Cortex of kidney (tissue), 1 donor: ENCODE data around the gene MRPL20.
"Not testable (repeated sequence)": the region's sequence is repeated elsewhere in the genome, so short reads cannot be mapped to it uniquely, and the experiment has no call there.

ENCODE experiments used
- DNase-seq: peaks from one replicate; lab custom pipeline; 2025; lab: John Stamatoyannopoulos, UW

The MRPL20 gene

DNA sequence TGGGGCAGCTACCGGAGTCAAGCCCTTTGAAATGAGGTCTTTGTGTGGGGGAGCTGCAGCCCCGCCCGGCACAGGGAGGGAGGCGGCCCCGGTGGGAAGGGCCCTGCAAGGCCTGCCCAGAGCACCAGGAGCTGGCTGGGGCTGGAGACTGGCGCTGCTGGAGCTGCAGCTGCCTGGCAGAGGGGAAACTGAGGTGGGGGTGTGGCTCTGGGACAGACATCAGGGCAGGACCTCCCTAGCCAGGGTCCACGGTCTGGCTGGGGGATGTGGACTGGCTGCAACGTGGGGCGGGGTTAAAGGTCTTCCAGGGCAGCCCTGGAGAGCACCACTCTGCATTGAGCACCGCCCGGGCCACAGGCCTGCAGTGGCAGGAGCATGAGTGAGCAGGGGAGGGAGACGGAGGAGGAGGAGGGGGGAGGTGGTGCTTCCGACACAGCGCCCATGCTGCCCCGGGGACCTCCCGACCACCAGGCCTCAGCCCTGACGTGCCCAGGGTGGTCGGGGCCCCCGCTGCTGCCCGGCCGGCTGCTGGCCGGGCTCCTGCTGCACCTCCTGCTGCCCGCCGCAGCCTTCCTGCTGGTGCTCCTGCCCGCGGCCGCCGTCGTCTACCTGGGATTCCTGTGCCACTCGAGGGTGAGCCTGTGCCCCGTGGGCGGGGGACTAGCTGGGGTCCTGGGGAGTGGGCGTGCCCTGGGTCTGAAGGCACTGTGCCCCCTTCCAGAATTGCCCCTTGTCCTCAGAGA lies 18.8 kb upstream of the MRPL20 start:
- no peak for DNase-seq

DNA sequence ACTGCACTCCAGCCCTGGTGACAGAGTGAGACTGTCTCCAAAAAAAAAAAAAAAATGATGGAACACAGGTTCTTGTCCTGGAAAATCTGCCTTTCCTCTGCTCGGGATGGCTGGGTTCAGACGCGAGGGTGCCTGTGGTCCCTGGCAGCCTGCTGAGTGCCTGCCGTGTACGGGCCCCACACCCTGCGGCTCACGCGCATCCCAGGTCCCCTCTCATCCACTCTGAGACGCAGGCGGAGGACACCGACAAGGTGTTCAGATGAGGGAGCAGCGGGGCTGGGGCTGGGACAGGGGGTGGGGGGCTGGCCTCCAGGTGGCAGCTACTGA lies 18.3 kb upstream of the MRPL20 start:
- no peak for DNase-seq

DNA sequence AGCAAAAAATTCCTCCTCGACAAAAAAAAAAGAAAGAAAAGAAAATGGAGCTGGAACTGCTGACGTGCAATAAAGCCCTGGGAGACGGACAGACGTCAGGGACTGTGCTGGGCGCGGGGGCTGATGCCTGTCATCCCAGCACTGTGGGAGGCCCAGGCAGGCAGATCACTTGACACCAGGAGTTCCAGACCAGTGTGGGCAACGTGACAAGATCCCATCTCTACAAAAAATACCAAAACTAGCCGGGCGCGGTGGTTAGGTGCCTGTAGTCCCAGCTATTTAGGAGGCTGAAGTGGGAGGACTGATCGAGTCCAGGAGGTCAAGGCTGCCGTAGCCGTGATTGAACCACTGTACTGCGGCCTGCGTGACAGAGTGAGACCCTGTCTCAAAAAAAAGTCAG lies 17.6 kb upstream of the MRPL20 start:
- DNase-seq = no peak

DNA sequence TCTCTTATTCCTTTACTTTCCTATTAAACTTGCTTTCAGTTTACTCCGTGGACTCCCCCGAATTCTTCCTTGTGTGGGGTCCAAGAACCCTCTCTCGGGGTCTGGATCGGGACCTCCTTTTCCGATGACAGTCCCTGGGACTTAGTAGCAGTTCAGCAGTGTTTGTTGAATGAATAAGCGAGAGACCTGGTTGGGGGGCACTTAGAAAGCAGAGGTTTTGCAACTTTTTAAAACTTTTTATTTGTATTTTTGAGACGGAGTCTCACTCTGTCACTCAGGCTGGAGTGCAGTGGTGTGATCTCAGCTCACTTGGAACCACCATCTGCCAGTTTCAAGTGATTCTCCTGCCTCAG lies 16.1 kb upstream of the MRPL20 start:
- no peak for DNase-seq

DNA sequence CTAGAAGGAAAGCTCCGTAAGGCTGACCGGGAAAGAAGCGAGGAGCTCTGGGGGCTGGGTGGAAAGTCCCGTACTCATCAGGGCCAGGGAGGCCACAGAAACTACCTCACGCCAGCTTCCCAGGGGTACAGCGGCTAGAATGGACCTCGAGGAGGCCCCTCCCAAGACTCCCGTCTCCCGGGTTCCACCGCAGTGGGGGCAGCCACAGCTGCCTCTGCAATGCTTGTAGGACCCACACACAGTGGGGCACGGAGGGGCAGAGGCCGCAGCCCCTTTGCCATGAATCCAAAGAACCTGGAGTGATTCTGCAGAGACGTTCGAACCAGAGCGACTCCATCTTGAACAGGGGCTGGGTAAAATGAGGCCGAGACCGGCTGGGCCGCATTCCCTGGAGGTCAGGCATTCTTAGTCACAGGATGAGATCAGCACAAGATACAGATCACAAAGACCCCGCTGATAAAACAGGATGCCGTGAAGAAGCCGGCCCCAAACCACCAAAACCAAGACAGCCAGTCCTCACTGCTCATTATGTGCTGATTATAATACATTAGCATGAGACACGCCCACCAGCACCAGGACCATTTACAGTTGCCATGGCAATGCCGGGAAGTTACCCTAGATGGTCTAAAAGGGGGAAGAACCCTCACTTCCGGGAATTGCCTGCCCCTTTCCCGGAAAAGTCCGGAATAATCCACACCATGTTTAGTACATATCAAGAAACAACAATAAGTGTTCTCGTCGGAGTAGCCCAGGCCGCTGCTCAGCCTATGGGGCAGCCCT lies 15.6 kb upstream of the MRPL20 start:
- no peak for DNase-seq

DNA sequence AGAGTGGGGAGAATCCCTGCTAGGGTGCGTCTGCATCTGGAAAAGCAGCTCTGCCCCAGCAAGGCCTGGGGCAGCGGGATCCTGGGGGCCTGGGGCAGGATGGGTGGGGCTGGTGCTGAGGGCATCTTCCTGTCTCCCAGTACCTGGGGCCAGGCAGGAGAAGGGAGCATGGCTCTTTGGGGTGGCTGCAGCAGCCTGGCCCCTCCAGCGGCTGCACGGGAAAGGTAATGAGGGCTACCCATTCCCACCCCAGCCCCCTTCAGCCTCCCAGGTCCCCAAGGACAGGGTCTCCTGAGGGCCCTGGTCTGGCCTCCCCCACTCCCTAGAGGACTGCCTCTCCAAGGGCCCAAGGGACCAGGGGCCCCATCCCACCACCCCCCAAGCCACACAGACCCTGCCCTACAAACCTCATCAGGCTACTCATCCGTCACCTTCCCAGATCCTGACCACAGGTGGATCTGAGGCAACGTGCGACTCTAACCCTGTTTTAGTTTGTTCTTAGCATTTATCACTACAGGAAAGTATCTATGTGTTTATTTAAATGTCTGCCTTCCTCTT lies 14.9 kb upstream of the MRPL20 start:
- DNase-seq = no peak

DNA sequence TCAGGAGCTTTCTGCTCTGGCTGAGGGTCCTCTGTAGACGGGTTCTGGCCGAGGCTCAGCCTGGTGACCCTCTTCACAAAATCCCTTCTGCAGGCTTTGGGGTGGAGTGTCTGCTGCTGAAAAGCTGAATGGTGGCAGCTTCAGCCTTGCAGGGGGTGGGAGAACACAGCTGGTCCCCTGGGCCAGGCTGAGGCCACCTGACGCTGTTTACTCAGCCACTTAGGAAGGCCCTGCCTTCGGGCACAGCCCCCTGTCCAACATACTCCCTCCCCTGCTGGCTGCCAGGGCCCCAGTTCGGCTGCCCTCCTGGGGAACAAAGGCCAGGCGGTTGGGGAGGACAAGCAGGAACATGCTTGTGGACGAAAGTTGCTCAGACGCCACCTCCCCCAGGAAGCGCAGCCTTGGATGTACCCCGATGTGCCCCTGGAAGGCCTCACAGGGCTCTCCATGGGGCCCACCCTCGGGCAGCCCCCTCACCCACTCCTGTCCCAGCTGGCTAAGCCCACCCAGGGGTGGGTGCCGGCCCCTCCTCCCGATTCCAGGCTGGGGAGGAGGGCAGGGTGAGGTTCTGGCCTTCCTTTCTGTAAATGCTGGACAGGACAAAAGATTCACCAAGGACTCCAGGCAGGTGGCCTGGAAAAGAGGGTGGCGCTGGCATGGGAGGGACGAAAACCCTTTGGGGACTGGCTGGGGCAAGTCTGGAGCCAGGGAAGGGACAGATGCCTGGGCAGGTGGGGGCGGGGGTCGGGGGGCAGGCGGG lies 14.2 kb upstream of the MRPL20 start, which contains the start of gene ANKRD65:
ANKRD65 (minus strand) TSS at position 130 of the 760 bp plus-strand sequence. CDS start 271 bp downstream, outside the sequence.
- DNase-seq = no peak

DNA sequence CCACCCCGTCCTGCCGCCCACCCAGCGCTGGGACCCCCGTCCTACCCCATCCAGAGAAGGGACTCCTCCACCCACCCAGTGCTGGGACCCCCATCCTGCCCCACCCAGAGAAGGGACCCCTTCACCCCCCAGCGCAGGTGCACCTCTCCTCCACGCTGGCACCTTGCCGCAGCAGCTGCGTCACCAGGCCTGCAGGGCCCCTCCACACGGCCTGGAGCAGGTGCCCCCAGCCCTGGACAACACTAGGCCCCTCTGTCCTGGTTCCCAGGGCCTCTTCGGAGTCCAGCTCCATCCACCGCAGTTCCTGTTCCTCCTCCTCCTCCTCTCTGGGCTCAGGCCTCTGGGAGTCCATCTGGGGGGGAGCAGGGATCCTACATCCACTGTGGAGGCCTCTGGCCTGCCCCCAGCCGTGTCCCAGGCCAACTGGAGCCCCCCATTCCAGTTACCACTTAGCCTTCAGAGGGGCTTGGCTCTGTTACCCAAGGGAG lies 13.6 kb upstream of the MRPL20 start:
- no peak for DNase-seq

DNA sequence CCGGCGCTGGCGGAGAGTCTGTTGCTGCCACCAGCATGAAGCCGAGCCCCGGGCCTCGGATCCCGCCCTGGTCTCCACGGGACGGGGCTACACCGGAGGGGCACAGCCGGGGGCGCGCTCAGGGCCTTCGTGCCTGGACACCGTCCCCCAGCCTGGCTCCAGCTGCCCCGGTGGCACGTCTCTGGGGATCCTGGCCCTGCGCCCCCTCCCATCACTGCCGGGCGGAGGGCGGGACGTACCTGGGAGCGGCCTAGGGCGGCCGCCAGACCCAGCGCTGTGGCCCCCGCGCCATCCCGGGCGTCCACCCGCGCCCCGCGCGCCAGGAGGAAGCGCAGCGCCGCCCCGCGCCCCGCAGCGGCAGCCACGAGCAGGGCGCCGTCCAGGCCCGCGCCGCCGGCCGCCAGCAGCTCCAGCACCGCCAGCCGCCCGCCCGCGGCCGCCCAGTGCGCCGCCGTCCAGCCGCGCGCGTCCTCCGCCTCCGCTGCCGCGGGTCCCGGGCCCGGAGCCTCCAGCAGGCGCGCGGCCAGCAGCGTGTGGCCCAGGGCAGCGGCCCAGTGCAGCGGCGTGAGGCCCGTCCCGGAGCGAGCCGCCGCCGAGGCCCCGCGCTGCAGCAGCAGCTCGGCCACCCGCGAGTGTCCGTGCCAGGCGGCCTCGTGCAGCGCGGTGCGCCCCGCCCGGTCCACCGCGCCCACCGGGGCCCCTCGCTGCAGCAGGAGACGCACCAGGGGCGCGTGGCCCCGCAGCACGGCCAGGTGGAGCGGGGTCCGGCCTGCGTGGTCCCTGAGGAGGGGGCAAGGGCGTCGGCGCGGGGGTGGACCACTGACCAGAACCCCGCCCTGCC lies 12.9 kb upstream of the MRPL20 start:
- no peak for DNase-seq

DNA sequence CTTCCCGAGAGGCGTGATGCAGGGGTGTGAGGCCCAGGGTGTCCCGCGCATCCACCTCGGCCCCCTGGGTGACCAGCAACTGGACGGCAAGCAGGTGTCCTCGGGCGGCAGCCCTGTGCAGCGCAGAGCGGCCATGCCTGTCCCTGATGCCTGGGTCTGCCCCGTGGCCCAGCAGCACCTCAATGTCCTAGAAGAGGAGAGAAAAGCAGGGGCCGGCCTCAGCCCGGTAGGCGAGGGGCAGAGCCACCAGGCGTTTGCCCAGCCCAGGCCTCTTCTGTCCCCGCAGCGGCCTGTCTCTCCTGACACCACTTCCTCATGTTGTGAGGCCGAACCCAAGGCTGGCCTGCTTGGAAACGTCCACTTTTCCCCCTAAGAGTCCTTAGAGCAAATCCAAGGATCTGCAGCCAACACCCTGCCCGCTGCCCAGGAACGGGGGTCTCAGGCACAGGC lies 12.3 kb upstream of the MRPL20 start:
- no peak for DNase-seq

DNA sequence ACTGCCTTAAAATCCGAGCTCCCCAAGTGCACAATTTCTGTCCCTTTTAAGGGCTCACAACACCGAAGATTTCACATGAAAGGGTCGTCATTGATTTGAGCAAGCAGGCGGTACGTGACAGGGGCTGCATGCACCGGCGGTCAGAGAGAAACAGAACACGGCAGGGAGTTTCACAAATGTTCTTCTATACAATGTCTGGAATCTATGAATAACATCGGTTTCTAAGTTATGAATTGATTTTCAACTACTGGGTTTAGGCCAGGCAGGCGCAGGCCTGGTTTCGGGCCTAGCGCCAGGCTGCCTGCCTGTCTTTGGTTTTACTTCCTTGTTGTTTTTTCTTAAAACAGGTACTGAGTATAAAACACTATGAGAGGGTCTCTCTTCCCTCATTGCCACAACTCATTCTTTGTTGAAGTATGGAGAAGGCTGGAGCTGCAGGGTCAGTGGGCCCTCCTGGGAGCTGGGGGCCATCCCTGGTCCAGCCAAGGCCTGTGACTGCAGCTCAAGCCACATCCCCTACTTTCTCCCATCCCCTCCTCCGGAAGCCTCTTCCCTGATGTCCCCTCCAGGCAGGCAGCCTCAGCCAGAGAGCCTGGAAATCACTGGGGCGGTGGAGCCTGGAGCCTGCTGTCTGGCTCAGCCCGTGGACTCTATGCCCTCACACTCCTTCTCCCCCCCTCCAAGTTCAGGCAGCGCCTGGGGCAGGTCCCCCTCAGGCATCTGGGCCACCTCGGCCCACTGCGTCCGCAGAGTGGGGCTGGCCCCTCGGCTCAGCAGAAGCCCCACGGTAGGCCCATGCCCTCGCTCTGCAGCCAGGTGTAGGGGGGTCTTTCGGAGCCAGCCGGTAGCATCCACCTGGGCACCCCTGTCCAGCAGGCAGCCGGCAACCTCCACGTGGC lies 11.6 kb upstream of the MRPL20 start:
- DNase-seq = no peak

DNA sequence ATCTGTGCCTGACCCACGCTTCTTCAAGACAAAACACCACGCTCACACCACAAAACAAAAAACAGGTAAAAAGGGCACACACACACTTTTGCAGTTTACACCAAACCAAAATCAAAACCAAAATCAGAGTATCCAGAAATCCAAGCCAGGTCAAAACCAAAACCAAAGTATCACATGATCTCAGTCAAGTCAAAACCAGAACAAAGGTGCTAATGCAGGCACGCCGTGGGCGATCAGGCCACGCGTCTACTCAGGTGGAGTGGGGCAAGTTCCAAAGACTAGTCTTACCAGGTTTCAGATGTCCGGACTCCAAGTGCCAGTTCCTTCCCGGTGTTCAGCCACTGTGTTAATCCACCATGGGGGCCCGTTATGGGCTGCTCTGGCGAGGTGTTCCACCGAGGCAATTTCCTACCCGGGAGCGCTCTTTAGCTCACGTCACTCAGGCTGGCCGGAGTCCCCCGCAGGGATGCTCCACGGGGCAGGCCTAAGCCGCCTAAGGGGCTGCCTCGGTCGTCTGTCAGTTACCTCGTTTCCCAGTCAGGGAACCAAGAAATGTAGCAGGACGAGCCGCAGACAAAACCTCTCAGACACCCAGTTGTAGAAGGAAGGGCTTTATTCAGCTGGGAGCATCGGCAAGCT lies 10.9 kb upstream of the MRPL20 start:
- DNase-seq = not testable (repeated sequence)

DNA sequence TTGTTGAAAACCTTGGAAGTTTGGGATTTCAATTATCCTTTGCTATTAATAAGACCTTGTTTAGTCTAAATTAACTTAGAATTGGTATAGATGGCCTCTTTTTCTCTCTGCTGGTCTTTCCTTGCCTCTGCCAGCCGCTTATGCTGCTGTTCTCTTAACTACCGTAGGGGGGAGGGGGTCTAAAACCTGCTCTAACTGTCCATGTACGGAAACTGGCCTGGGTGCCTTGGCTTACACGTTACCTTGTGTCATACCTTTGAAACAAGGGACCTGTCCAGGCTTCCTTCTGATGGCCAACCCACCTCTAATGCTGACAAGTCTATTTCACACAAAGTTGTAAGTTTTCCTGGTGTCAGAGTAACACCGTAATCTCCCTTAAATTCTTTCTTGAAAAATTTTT lies 10.3 kb upstream of the MRPL20 start:
- not testable (repeated sequence) for DNase-seq

DNA sequence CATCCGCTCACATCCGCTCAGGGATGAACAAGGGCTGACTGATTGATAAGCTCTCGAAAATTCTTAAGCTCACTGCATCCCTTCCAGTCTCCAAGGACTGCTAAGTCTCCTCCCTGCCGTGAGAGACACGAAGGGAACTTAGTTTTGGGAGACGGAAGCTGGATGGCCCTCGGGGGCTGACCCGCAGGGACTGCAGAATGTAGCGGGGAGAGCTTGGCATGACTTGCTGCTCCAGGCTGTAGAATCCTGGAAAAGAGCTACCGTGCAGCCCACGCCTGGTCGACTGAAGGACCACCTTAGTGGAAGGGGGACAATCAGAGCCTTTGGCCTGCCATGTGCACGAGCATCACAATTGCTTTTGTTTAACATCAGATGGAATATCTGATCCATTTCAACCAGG lies 8.7 kb upstream of the MRPL20 start:
- DNase-seq = no peak

DNA sequence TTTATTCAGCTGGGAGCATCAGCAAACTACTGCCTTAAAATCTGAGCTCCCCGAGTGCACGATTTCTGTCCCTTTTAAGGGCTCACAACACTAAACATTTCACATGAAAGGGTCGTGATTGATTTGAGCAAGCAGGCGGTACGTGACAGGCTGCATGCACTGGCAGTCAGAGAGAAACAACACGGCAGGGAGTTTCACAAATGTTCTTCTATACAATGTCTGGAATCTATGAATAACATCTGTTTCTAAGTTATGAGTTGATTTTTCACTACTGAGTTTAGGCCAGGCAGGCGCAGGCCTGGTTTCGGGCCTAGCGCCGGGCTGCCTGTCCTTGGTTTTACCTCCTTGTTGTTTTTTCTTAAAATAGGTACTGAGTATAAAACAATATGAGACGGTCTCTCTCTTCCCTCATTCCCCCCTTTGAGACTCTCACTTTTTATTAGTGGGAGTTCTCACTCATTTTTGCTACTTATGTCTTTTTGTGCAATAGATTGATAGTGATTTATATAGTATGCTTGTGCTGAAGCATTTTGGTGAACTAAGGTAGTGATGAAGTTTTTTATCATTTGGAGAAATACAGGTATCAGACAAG lies 5.3 kb upstream of the MRPL20 start:
- DNase-seq = not testable (repeated sequence)

DNA sequence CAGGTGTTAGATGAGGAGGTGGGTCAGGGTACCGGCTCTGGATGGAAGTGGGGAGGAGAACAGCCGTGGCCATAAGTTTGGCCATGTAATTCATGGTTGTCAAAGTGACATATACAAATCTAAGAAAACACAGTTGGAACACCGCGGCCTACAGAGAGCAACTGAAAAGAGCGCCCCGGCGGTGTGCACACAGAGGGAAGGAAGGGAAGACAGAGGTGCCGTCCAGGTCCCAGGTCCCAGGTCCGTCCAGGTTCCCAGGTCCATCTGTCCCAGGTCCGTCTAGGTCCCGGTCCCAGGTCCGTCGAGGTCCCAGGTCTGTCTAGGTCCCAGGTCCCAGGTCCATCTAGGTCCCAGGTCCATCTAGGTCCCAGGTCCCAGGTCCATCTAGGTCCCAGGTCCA lies 4.5 kb upstream of the MRPL20 start:
- DNase-seq = no peak

DNA sequence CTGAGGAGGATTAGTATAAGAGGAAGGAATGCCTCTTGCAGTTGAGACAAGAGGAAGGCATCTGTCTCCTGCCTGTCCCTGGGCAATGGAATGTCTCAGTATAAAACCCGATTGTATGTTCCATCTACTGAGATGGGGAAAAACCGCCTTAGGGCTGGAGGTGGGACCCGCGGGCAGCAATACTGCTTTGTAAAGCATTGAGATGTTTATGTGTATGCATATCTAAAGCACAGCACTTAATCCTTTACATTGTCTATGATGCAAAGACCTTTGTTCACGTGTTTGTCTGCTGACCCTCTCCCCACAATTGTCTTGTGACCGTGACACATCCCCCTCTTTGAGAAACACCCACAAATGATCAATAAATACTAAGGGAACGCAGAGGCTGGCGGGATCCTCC lies 3.1 kb upstream of the MRPL20 start:
- DNase-seq = not testable (repeated sequence)

DNA sequence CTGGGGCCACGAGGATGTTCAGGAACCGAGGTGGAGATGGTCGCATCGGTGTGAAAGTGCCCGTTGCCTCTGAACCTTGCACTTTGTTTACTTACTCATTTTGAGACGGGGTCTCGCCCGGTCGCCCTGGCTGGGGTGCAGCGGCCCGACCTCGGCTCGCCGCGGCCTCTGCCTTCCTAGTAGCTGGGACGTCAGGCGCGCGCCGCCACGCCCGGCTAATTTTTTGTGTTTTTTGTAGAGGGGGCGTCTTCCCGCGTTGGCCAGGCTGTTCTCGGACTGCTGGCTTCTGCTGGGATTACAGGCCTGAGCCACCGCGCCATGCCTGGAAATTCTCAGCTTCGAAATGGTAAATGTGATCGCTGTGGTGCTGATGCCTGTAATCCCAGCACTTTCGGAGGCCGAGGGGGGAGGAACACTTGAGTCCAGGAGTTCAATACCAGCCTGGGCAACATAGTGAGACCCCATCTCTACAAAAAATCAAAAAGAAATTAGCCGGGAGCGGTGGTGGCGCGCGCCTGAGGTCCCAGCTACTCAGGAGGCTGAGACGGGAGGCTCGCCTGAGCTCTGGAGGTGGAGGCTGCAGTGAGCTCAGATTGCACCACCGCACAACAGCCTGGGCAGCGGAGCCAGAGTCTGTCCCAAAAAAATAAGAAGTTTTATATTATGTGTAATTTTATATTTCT lies 684 bp upstream of the MRPL20 start:
- no peak for DNase-seq
